HCT116 (cell line): ENCODE data around the gene CHST8. TPM values are rescaled to one million over a fixed set of nuclear protein-coding genes. Genes with fewer than 3 reads are reported as not detected.
"Not testable (repeated sequence)": the region's sequence is repeated elsewhere in the genome, so short reads cannot be mapped to it uniquely, and the experiment has no call there.

Experiments
- ATAC-seq: fragments of 200-7000 bp; cut with Tn5 transposase; 2 replicates; pipeline ENCODE4 v1.9.1; 2020; ENCODE audit warnings: mild to moderate bottlenecking, moderate library complexity
- BruUV-seq: library from RNA; stranded (reverse); fragments of 400-500 nt; replicated peaks from 2 replicates; lab custom pipeline; 2021; lab: Mats Ljungman, UMichigan
- CTCF ChIA-PET: fragments of 300-600 bp; sonication (Branson Sonifier 250); formaldehyde crosslinking; loops from one replicate; lab custom pipeline; 2021; ENCODE audit warnings: antibody characterized with exemption; lab: Charles Lee
- POLR2A ChIA-PET: fragments of 300-600, 350-600 bp; sonication (Branson Sonifier 250); formaldehyde crosslinking; loops from one replicate; lab custom pipeline; 2021; ENCODE audit warnings: antibody characterized with exemption; lab: Charles Lee
- RAD21 ChIA-PET, 2 experiments: fragments of 300-600 bp; sonication (Branson Sonifier 250); formaldehyde crosslinking; loops; one replicate each; lab custom pipeline; 2023; ENCODE audit warnings: low total read pairs in 2 of 2; ENCODE audit not compliant: uncharacterized antibody in 2 of 2, unreplicated experiment in 2 of 2, low non-redundant PET in 1 of 2; lab: Charles Lee
- DNase-seq: peaks from one replicate; pipeline ENCODE4 v3.0.0-alpha.2; 2010; ENCODE audit warnings: low read depth, low spot score
- H2AFZ ChIP-seq: fragments of 200-600 bp; shearing (Covaris generic), sonication (generic); 2 replicates; pipeline ENCODE4 v1.6.1; 2017; ENCODE audit warnings: low read depth, mixed run types, mixed read lengths, antibody characterized with exemption, low read length; ENCODE audit not compliant: poor library complexity, severe bottlenecking
- H3K27ac ChIP-seq: 2 replicates; pipeline ENCODE4 v1.5.1; 2012; ENCODE audit warnings: low read depth, low read length
- H3K27me3 ChIP-seq: fragments of 200-600 bp; sonication (generic); 2 replicates; pipeline ENCODE4 v1.6.1; 2016; ENCODE audit warnings: mixed run types, low read length, mixed read lengths; ENCODE audit not compliant: insufficient read depth
- H3K36me3 ChIP-seq, 2 experiments: fragments of 200-500 bp in 1 of 2; fragments of 200-600 bp in 1 of 2; sonication (Bioruptor generic) in 1 of 2; sonication (generic) in 1 of 2; 2 replicates each; pipeline versions ENCODE4 v1.5.1 to v1.6.1; 2014 to 2016; ENCODE audit warnings: low read length in 2 of 2, inconsistent platforms in 1 of 2, mixed read lengths in 1 of 2, mixed run types in 1 of 2; ENCODE audit not compliant: insufficient read depth in 2 of 2, control insufficient read depth in 1 of 2
- H3K4me1 ChIP-seq, 2 experiments: fragments of 200-600 bp in 1 of 2; sonication (generic) in 1 of 2; 2 replicates each; pipeline versions ENCODE4 v1.5.1 to v1.6.1; 2012 to 2017; ENCODE audit warnings: low read length in 2 of 2, inconsistent platforms in 1 of 2, mild to moderate bottlenecking in 1 of 2, mixed read lengths in 1 of 2, mixed run types in 1 of 2, moderate library complexity in 1 of 2; ENCODE audit not compliant: insufficient read depth in 2 of 2, control insufficient read depth in 1 of 2
- H3K4me2 ChIP-seq: fragments of 200-600 bp; sonication (generic); 2 replicates; pipeline ENCODE4 v1.6.1; 2017; ENCODE audit warnings: mixed run types, low read length, mixed read lengths
- H3K4me3 ChIP-seq, 2 experiments: fragments of 200-600 bp in 1 of 2; sonication (generic) in 1 of 2; replicated peaks in 1 of 2; 2 replicates each; pipeline ENCODE4 v1.5.1; 2011 to 2016; ENCODE audit warnings: low read length in 2 of 2, control low read depth in 1 of 2, low read depth in 1 of 2, mild to moderate bottlenecking in 1 of 2, mixed read lengths in 1 of 2, mixed run types in 1 of 2
- H3K79me2 ChIP-seq: fragments of 200-600 bp; sonication (generic); 2 replicates; pipeline ENCODE4 v1.6.1; 2017; ENCODE audit warnings: mild to moderate bottlenecking, mixed run types, low read length, moderate library complexity, mixed read lengths; ENCODE audit not compliant: insufficient read depth
- H3K9ac ChIP-seq: fragments of 200-600 bp; sonication (generic); 2 replicates; pipeline ENCODE4 v1.6.1; 2016; ENCODE audit warnings: low read length, mixed read lengths
- H3K9me2 ChIP-seq: fragments of 200-600 bp; sonication (generic), shearing (Covaris generic); 2 replicates; pipeline ENCODE4 v1.6.1; 2017; ENCODE audit warnings: mixed run types, mild to moderate bottlenecking, moderate library complexity; ENCODE audit not compliant: insufficient read depth
- H3K9me3 ChIP-seq, 2 experiments: fragments of 200-500 bp in 1 of 2; fragments of 200-600 bp in 1 of 2; sonication (Bioruptor generic) in 1 of 2; sonication (generic) in 1 of 2; 2 replicates each; pipeline ENCODE4 v1.6.1; 2014 to 2017; ENCODE audit warnings: low read length in 2 of 2, mixed read lengths in 2 of 2, inconsistent platforms in 1 of 2, low read depth in 1 of 2, mild to moderate bottlenecking in 1 of 2, mixed run types in 1 of 2, moderate library complexity in 1 of 2; ENCODE audit not compliant: control insufficient read depth in 1 of 2, insufficient read depth in 1 of 2
- H4K20me1 ChIP-seq: fragments of 200-600 bp; sonication (generic), shearing (Covaris generic); 2 replicates; pipeline ENCODE4 v1.6.1; 2017; ENCODE audit warnings: mixed run types, mild to moderate bottlenecking, moderate library complexity; ENCODE audit not compliant: insufficient read depth
- POLR2A ChIP-seq: IDR thresholded peaks from 2 replicates; pipeline ENCODE4 v1.7.0; 2011; ENCODE audit warnings: borderline replicate concordance; ENCODE audit not compliant: insufficient read depth, insufficient read length; ENCODE audit errors: extremely low read depth
- TCF7L2 ChIP-seq: IDR thresholded peaks from 2 replicates; pipeline ENCODE4 v1.7.0; 2011; ENCODE audit warnings: borderline replicate concordance, inconsistent platforms; ENCODE audit not compliant: insufficient read depth, insufficient read length; ENCODE audit errors: extremely low read depth
- ZBTB33 ChIP-seq: IDR thresholded peaks from 2 replicates; pipeline ENCODE4 v1.6.1; 2011; ENCODE audit warnings: mild to moderate bottlenecking, low read length, moderate library complexity; ENCODE audit not compliant: insufficient replicate concordance; ENCODE audit errors: extremely low read depth
- intact Hi-C: fragments of 100-400 bp; cut with micrococcal nuclease; formaldehyde crosslinking; loops from 2 replicates; pipeline ENCODE4 v1.10.0; 2022
- total RNA-seq: library from RNA; stranded (reverse); gene quantifications from one replicate; pipeline ENCODE4 v1.2.1, GENCODE V29; 2021; ENCODE audit not compliant: unreplicated experiment

CHST8 gene
- total RNA-seq, 1 experiment from 2014 or later = not detected

DNA sequence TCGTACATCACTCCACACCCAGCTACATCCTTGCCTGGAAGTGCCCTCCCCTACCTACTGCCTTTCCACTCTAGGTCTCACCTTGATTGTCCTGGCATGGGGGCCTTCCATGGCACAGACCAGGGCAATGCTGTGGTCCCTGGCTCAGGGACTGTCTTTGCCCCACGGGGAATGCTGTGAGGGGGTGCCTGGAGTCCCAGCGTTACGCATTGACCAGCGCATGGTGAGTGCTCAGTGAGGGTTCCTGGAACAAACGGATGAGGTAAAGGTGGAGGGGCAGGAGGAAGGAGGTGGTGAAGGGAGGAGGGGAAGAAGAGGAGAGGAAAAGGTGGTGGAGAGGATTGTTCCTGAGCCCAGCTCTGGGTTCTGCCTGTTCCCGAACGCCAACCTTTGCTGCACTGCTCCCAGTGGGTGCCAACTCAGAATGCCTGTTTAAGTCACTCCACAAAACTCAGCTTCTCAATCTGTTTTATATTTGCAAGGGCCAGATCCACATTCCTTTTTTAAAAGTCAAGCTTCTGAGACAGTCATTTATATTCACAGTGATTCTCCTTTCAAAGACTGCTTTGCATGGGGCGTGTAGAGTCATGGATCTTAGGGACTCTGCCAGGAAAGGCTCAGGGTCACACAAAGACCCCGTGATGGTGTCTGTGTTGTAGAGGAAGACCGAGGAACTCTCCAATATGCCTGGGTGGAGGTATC, 40.8 kb downstream of the CHST8 start:
- no TSS peak for BruUV-seq
- ATAC-seq = no peak
- Histone ChIP-seq H3K4me1 (no peaks in the 10 kb centered on the region), H3K36me3 (no peaks in the 10 kb centered on the region), H3K4me2 (no peak overlapping the region), H3K9ac (no peak overlapping the region), H3K27me3 (no peaks in the 10 kb centered on the region), H2AFZ (no peak overlapping the region), H4K20me1 (no peaks in the 10 kb centered on the region), H3K27ac (no peak overlapping the region), H3K9me2 (no peaks in the 10 kb centered on the region), H3K9me3 (no peaks in the 10 kb centered on the region), H3K4me3 (no peak overlapping the region)
- intact Hi-C loops = no loop called here
- DNase-seq = no peak
- ChIA-PET POLR2A (no interaction called here), CTCF (no interaction called here)
- TF ChIP-seq TCF7L2 = no peak
- no peak for TF ChIP-seq ZBTB33
- no peak for TF ChIP-seq POLR2A
- TF ChIP-seq, all 23 proteins: peak for 0
- H3K79me2 ChIP-seq = no peaks in the 10 kb centered on the region
- RAD21 ChIA-PET = no interaction called here

- intact Hi-C loops, H3K4me3 ChIP-seq, H2AFZ ChIP-seq, BruUV-seq, H3K9ac ChIP-seq, ATAC-seq, H3K79me2 ChIP-seq, H3K9me3 ChIP-seq, H3K27ac ChIP-seq, H4K20me1 ChIP-seq, DNase-seq, CTCF ChIA-PET, H3K9me2 ChIP-seq, RAD21 ChIA-PET, H3K36me3 ChIP-seq, H3K27me3 ChIP-seq, H3K4me2 ChIP-seq, POLR2A ChIA-PET, H3K4me1 ChIP-seq: not testable (repeated sequence)
Measured at GRCh38 chr19:33663316-33663715, 41.6 kb downstream of the CHST8 start.
